Fibroblast of villous mesenchyme (primary cell): ENCODE results near the gene NDUFS2. TPM values are rescaled to one million over a fixed set of nuclear protein-coding genes. Genes with fewer than 3 reads are reported as not detected.

ENCODE experiments used
- DNase-seq: peaks from one replicate; pipeline ENCODE4 v3.0.0-alpha.2; 2010; ENCODE audit warnings: low read depth
- H3K4me3 ChIP-seq: 2 replicates; pipeline ENCODE4 v1.5.1; 2011; ENCODE audit warnings: low read depth, mild to moderate bottlenecking, low read length
- total RNA-seq: library from RNA; depleted of rRNA; stranded (reverse); fragments of >200 nt; gene quantifications from 2 replicates; pipeline ENCODE4 v1.2.3, GENCODE V29; 2012
- TF ChIP-seq, protein P1 (sequence below): IDR thresholded peaks from 2 replicates; pipeline ENCODE4 v1.5.1; 2012; ENCODE audit warnings: low read depth, mild to moderate bottlenecking, low read length; ENCODE audit not compliant: insufficient read depth

Gene NDUFS2
- total RNA-seq, 1 donor, result 105 TPM

DNA sequence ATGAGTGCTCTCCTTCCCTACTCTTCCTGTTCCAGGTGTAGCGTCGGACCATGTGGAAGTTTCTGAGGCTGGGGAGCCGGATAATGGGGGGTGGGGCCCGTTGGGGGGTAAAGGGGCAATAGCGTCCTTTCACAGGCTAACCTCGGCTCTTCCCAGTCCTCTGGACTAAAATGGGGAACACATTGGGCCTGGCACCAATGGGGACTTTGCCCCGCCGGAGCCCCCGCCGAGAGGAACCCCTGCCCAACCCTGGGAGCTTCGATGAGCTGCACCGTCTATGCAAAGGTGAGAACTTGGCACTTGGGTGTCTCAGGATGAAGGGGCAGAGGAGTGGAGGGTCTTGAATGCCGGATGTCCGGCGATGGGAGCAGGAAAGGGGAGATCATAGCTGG is 24.1 kb downstream of the NDUFS2 start:
- TF ChIP-seq, protein P1, sequence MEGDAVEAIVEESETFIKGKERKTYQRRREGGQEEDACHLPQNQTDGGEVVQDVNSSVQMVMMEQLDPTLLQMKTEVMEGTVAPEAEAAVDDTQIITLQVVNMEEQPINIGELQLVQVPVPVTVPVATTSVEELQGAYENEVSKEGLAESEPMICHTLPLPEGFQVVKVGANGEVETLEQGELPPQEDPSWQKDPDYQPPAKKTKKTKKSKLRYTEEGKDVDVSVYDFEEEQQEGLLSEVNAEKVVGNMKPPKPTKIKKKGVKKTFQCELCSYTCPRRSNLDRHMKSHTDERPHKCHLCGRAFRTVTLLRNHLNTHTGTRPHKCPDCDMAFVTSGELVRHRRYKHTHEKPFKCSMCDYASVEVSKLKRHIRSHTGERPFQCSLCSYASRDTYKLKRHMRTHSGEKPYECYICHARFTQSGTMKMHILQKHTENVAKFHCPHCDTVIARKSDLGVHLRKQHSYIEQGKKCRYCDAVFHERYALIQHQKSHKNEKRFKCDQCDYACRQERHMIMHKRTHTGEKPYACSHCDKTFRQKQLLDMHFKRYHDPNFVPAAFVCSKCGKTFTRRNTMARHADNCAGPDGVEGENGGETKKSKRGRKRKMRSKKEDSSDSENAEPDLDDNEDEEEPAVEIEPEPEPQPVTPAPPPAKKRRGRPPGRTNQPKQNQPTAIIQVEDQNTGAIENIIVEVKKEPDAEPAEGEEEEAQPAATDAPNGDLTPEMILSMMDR, result no peak
- DNase-seq, result no peak
- H3K4me3 ChIP-seq, result peak overlapping the region; percentile 73

DNA sequence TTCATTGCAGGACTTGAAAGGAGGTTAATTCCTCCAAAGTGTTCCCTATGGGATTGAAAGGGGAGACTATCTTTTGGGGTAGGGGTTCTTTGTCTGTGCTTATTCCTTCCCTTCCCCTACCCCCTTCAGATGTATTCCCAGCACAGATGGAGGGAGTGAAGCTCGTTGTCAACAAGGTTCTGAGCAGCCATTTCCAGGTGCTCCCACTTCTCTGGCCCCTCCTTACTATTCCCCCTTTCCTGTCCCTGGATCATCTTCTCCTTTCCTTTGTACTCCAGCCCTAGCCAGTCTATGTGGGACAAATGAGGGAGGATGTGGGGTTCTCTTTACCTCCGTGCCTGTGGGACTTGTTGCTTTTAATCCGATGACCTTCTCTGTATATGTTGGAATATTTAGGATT is 24.6 kb downstream of the NDUFS2 start:
- no peak for DNase-seq
- TF ChIP-seq, protein P1, result no peak
- H3K4me3 ChIP-seq, result peak overlapping the region; percentile 73

DNA sequence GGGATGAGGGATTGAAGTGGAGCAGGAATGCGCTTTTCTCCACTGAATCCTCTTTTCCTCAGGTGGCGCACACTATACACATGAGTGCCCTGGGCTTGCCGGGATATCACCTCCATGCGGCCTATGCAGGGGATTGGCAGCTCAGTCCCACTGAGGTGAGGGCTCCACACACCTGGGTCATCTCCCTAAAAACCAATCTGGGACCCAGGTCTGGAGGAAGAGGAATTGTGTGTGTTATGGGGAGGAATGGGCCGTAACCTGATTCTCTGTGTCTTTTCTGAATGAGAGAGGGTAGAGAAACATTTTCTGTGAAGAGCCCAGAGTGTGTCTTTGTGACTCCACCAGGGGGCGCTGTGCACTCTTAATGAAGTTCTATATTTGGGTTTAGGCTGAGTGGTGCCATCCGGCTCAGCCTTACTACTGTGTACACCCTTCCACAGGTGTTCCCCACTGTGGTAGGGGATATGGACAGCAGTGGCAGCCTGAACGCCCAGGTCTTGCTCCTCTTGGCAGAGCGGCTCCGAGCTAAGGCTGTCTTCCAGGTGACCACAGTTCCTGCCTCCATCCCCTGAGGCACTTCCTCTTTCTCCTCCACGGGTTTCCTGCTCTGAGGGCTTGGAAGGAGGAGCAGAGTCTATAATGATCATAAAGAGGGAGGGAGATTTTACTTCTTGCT is 25.2 kb downstream of the NDUFS2 start:
- H3K4me3 ChIP-seq, result no peak overlapping the region
- DNase-seq, result peak; percentile 77
- TF ChIP-seq, protein P1, result peak; percentile 75

DNA sequence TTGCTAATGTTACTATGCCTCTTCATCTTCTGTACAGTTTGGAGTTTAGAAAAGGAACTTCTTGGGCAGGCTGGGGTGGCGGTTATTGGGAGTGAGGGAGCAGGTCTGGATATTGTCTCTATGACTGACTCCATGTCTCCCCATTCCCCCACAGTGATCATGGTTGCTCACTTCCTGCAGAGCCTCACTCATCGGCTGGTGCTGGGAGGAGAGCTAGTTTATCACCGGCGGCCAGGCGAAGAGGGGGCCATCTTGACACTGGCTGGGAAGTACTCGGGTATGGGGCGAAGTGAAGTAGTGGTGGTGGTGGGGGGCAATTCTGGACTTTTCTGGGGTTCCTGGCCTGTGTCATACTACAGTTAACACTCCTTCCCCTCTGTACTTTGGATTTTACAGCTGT is 25.9 kb downstream of the NDUFS2 start:
- no peak for DNase-seq
- TF ChIP-seq, protein P1, result no peak
- no peak overlapping the region for H3K4me3 ChIP-seq

DNA sequence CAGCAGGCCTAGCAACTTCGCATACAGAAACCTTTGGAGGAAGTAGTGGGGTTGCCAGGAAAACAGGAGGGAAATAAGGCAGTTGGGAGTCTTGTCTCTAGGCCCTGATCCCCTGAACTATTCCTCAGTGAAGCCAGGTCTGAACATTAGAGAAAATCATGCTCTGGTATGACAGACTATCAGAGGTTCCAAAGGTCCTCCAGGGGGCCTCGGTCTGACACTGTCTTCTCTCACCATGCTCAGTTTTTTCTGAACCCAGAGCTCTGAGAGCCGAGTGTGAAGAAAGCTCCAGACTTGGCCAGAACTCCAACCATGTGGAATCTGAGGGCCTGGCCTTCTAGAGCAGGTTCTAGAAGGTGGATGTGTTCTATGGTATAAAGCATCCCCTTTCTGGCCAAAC is 27.7 kb downstream of the NDUFS2 start:
- H3K4me3 ChIP-seq, result no peak overlapping the region
- DNase-seq, result no peak
- TF ChIP-seq, protein P1, result no peak

DNA sequence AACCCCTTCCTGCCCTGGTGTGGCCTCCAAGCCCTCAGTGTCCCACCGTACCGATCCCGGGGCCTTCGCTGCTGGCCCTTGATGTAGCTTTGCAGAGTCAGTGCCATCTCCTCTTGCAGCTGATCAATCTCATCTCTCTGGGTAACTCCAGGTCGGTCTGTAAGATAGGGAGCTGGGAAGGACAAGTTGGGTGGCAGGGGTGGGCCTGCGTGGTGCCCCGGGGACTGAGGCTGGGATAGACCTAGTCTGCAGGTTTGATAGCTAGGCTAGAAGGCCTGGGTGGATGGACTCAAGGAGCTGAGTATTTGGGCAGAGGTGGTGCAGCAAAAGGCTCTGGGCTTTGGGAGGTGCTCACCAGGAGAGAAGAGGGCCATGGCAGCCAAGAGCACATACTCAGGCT is 28.6 kb downstream of the NDUFS2 start:
- no peak for DNase-seq
- TF ChIP-seq, protein P1, result no peak
- H3K4me3 ChIP-seq, result no peak overlapping the region

DNA sequence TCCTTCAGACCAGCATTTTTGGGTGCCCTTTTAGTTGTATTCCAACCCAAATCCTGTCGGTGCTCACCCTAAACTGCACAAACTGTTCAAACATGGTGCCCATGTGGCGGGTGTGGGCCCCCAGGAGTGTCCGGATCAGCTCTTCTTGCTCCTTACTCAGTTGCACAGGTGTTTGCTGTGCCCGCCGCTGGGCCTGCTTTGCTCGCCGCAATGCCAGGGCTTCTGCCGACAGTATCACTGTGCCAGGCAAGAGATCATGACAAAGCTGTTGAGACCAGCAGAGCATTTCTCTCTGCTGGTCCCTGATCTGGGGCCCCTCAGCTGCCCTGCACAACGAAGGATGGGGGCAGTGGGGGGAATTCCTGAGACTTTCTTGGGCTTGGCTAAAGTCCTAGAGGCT is 30.9 kb downstream of the NDUFS2 start:
- TF ChIP-seq, protein P1, result no peak
- no peak overlapping the region for H3K4me3 ChIP-seq
- DNase-seq, result no peak
